GM12873 (cell line): ENCODE data around the gene MIOX.

Experiments
- TF ChIP-seq, protein P1 (sequence below): IDR thresholded peaks from 2 replicates; pipeline ENCODE4 v1.5.1; 2012; ENCODE audit warnings: low read depth, mild to moderate bottlenecking, moderate library complexity, low read length, control low read depth; ENCODE audit not compliant: insufficient read depth; ENCODE audit errors: missing control alignments

Gene MIOX

GRCh38 chr22:50486561-50487289 is at the start of gene MIOX:
MIOX (plus strand) TSS chr22:50486859; CDS start chr22:50486898, 39 bp downstream.
- TF ChIP-seq, protein P1, sequence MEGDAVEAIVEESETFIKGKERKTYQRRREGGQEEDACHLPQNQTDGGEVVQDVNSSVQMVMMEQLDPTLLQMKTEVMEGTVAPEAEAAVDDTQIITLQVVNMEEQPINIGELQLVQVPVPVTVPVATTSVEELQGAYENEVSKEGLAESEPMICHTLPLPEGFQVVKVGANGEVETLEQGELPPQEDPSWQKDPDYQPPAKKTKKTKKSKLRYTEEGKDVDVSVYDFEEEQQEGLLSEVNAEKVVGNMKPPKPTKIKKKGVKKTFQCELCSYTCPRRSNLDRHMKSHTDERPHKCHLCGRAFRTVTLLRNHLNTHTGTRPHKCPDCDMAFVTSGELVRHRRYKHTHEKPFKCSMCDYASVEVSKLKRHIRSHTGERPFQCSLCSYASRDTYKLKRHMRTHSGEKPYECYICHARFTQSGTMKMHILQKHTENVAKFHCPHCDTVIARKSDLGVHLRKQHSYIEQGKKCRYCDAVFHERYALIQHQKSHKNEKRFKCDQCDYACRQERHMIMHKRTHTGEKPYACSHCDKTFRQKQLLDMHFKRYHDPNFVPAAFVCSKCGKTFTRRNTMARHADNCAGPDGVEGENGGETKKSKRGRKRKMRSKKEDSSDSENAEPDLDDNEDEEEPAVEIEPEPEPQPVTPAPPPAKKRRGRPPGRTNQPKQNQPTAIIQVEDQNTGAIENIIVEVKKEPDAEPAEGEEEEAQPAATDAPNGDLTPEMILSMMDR: no peak

GRCh38 chr22:50437511-50438304 is 49.0 kb upstream of the MIOX start:
- TF ChIP-seq, protein P1: no peak

DNA sequence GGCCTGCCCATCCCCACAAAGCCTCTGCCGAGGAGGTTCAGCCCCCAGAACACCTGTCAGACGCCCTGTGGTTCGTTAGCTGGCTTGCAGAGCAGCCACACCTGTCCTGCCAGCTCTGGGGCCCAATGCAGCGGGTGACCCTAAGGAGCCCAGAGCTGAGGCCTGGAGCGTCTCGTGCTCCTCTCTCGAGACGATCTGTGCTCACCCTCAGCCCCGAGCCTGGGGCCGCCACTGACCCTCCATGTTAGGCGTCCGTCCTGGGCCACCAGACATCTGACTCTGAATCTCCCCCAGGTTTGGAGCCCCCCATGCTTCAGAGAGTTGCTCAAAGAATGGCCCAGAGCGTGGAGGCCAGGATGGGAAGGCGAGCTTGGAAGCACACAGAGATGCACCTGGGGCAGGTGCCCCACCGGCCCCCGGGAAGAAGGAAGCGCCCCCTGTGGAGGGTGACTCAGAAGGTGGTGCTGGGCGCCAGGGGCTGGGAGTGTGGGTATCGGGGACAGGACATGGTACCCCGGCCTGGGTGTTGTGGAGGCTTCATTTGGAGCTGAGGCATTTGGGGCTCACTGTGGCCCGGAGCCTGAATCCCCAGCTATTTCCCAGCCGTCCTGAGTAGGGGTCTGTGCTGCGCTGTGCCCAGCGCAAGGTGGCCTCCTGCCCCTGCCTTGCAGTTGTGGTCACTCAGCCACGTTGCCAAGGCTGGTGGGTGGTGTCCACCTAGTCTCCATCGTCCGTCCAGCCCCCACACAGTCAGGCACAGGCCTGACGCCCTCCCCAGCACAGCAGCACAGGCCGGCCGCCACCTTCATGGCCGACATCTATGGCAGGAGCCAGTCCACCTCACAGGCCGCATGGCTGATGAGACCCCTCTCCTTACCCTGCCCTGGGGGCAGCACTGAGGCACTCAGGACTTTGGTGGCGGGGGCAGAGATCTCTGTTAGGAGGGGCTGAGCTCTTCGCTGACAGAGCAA is 48.1 kb upstream of the MIOX start:
- TF ChIP-seq, protein P1: no peak

DNA sequence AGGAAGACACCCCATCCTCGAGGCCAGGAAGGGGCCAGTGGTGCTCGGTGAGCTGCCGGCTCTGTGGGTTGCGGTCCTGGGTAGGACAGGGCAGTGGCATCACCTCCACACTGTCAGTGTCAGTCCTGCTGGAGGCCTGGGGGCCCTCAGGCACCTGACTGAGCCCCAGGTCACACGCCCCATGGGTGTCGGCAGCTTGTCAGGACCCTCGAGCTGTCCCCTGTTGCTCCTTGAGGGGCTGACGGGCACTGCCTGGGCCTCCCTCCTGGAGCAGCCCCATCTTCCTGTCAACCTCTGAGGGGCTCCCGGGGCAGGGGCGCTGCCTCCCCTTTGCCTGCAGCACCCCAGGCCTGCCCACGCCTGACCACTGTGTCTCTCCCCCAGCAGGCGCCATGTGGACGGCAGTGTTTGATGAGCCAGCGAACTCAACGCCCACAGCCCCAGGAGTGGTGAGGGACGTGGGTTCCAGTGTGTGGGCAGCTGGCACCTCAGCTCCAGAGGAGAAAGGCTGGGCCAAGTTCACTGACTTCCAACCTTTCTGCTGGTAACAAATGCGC is 47.3 kb upstream of the MIOX start:
- TF ChIP-seq, protein P1: no peak

DNA sequence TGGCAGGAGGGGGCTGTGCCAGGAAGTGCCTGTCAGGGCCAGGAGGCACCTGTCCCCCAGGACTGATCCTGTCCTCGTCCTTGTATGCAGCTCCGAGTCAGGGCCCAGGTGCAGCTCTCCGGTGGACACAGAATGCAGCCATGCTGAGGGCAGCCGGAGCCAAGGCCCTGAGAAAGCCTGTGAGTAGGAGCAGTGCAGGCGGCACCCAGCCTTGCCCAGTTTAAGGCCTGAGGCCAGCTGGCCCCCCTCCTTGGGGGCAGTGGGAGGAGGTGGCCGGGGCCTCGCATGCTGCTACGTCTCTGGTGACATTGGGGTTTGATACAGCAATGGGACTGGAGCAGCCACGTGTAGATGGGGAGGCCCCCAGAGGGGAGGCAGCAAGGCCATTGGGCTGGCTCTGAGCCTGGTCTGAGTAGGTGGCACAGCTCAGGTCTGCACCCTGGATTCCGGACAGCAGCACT is 46.8 kb upstream of the MIOX start:
- TF ChIP-seq, protein P1: no peak

DNA sequence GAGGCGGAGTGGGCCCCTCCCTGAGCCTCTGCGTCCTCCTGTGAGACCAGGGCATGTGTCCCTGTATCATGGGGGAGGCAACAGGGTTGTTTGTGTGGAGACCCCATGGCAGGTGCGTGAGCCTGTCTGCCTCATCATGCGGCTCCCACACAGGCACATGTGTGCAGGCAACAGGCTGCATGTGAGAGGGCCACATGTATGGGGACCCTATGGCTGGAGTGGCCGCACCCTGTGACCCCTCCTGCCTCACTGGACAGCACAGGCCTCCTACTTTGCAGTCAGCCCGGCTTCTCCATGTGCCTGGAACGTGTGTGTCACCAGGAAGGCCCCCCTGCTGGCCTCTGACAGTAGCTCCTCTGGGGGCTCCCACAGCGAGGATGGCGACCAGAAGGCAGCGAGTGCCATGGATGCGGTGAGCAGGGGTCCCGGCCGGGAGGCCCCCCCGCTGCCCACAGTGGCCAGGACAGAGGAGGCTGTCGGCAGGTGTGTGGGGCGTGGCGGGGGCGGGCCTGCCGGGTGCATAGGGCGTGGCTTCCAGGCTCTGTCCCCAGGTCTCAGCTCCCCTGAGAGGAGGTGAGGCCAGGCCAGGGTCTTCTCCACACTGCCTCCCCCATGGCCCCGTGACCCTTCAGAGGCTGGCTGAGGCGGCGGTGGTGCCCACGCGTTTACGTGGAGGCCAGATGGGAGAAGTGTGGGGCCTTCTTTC is 46.0 kb upstream of the MIOX start:
- TF ChIP-seq, protein P1: no peak
